Right lobe of liver (tissue), 4 donors: Measurements from ENCODE around the gene ZMAT5.

Experiments used
- POLR2A ChIP-seq: fragments of 450-650 bp; IDR thresholded peaks from one replicate; pipeline ENCODE4 v1.6.1; 2017; ENCODE audit warnings: antibody characterized with exemption, mild to moderate bottlenecking
- TF ChIP-seq, protein P1 (sequence below), 4 donors: fragments of 200-600 bp in 3 of 4; fragments of 450-650 bp in 1 of 4; IDR thresholded peaks; one replicate each; pipeline versions ENCODE4 v1.5.1 to v1.8.0; 2016 to 2022; ENCODE audit warnings: antibody characterized with exemption in 4 of 4, mild to moderate bottlenecking in 2 of 4
- donor health status: DM: no; HTN: no; CAD: no.
- donor health status: DM: no; HTN: no; CAD: no.
- donor health status: DM: no; HTN: yes; CAD: no.

DNA sequence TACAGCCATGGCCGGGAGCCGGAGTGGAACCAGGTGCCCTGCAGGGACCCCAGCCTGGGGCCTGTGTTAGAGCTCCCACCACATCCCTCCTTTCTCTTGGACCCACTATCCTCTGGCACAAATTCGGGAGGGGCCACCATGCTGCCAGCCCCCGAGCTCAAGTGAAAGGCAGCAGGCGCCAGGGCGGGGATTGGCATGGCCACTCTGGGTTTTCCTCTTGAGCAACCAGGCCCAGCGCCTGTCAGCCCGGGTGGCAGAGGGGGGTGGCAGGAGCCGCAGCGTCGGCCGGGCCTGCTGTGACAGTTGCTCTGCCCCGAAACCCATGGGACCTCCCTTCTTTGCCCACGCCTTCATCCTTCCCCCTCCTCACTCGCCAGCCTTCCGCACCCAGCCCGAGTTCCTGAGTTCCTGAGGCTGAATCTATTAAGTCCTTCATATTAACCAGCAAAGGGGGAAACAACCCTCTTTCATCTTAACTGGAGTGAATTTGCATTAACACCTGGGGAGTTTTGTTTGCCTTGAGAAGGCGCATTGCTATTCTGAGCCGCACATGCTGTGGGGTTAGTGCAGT lies 63.8 kb downstream of the ZMAT5 start:
- TF ChIP-seq, protein P1, sequence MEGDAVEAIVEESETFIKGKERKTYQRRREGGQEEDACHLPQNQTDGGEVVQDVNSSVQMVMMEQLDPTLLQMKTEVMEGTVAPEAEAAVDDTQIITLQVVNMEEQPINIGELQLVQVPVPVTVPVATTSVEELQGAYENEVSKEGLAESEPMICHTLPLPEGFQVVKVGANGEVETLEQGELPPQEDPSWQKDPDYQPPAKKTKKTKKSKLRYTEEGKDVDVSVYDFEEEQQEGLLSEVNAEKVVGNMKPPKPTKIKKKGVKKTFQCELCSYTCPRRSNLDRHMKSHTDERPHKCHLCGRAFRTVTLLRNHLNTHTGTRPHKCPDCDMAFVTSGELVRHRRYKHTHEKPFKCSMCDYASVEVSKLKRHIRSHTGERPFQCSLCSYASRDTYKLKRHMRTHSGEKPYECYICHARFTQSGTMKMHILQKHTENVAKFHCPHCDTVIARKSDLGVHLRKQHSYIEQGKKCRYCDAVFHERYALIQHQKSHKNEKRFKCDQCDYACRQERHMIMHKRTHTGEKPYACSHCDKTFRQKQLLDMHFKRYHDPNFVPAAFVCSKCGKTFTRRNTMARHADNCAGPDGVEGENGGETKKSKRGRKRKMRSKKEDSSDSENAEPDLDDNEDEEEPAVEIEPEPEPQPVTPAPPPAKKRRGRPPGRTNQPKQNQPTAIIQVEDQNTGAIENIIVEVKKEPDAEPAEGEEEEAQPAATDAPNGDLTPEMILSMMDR (IDR thresholded peaks at IDR 0.05) = no peak
- no peak for TF ChIP-seq POLR2A
